ENCODE results near the gene ZEB1.

GRCh38 chr10:31280972-31281371 lies 38.0 kb upstream of the ZEB1 start:
- no peak for TF ChIP-seq CTCF (conservative IDR thresholded peaks at IDR 0.05 in 1 of 2, IDR thresholded peaks at IDR 0.05 in 1 of 2; ENCODE audit: extremely low read depth in 1 of 2, insufficient read depth in 1 of 2, low read depth in 1 of 2, low read length in 2 of 2)
- TF ChIP-seq EZH2 (IDR thresholded peaks at IDR 0.05; ENCODE audit: borderline replicate concordance, low read length): no peak

Measured in mammary epithelial cell (primary cell).